NCI-H1105 treated with DMSO at 0.1 percent for 48 hours (cell line): Measurements from ENCODE around the gene CREB3L1.
"Not testable (repeated sequence)": the region's sequence is repeated elsewhere in the genome, so short reads cannot be mapped to it uniquely, and the experiment has no call there.

Experiments used
- DNase-seq: peaks from one replicate; lab custom pipeline; 2025; lab: John Stamatoyannopoulos, UW

The CREB3L1 gene

GRCh38 chr11:46295312-46296058 lies 18.0 kb downstream of the CREB3L1 start:
- DNase-seq = peak; percentile 76

- no peak for DNase-seq
Observed at GRCh38 chr11:46296059-46296527, 18.6 kb downstream of the CREB3L1 start.

- DNase-seq = peak; percentile 52
Observed at GRCh38 chr11:46296528-46297448, 19.3 kb downstream of the CREB3L1 start.

- no peak for DNase-seq
Observed at GRCh38 chr11:46298699-46299433, 21.4 kb downstream of the CREB3L1 start.

GRCh38 chr11:46299451-46299961 lies 22.0 kb downstream of the CREB3L1 start:
- DNase-seq = no peak

- DNase-seq = no peak
Observed at GRCh38 chr11:46300270-46300669, 22.8 kb downstream of the CREB3L1 start.

- DNase-seq = no peak
Observed at GRCh38 chr11:46302866-46303265, 25.4 kb downstream of the CREB3L1 start.

GRCh38 chr11:46304036-46304435 lies 26.6 kb downstream of the CREB3L1 start:
- DNase-seq = not testable (repeated sequence)

GRCh38 chr11:46304605-46305179 lies 27.2 kb downstream of the CREB3L1 start:
- DNase-seq = no peak

GRCh38 chr11:46305295-46305694 lies 27.8 kb downstream of the CREB3L1 start:
- DNase-seq = no peak

- DNase-seq = no peak
Observed at GRCh38 chr11:46306296-46306853, 28.9 kb downstream of the CREB3L1 start.

GRCh38 chr11:46307369-46307768 lies 29.9 kb downstream of the CREB3L1 start:
- no peak for DNase-seq

GRCh38 chr11:46307785-46308341 lies 30.4 kb downstream of the CREB3L1 start:
- DNase-seq = no peak

GRCh38 chr11:46308631-46309419 lies 31.4 kb downstream of the CREB3L1 start:
- peak; percentile 43 for DNase-seq

GRCh38 chr11:46309814-46310259 lies 32.4 kb downstream of the CREB3L1 start:
- no peak for DNase-seq

- DNase-seq = no peak
Observed at GRCh38 chr11:46315033-46315738, 37.7 kb downstream of the CREB3L1 start.

GRCh38 chr11:46315783-46316563 lies 38.5 kb downstream of the CREB3L1 start:
- DNase-seq = peak; percentile 69

- DNase-seq = no peak
Observed at GRCh38 chr11:46319074-46319453, 41.6 kb downstream of the CREB3L1 start.

- DNase-seq = no peak
Observed at GRCh38 chr11:46321757-46322156, 44.3 kb downstream of the CREB3L1 start.
